Body of pancreas (tissue), 4 donors: Measurements from ENCODE around the gene MBP.
"Not testable (repeated sequence)": the region's sequence is repeated elsewhere in the genome, so short reads cannot be mapped to it uniquely, and the experiment has no call there.

ENCODE experiments used
- POLR2A ChIP-seq, 3 donors: fragments of 450-650 bp; IDR thresholded peaks; one replicate each; pipeline ENCODE4 v1.6.1; 2016; ENCODE audit warnings: antibody characterized with exemption in 3 of 3, mild to moderate bottlenecking in 2 of 3
- TF ChIP-seq, protein P1 (sequence below), 7 experiments: fragments of 450-650 bp in 4 of 7; fragments of 200-600 bp in 3 of 7; sonication (generic) in 3 of 7; IDR thresholded peaks; one replicate each; pipeline ENCODE4 v1.5.1; 2016 to 2019; ENCODE audit warnings: antibody characterized with exemption in 7 of 7

DNA sequence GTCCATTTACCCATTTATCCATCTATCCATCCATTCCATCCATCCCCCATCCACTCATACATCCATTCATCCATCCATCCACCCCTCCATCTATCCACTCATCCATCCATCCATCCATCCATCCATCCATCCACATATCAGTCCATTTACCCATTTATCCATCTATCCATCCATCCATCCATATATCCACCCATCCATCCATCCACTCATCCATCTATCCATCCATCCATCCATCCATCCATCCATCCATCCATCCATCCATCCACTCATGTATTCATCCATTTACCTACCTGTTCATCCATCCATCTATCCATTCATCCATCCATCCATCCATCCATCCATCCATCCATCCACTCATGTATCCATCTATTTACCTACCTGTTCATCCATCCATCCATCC, 113.9 kb downstream of the MBP start:
- TF ChIP-seq, protein P1, sequence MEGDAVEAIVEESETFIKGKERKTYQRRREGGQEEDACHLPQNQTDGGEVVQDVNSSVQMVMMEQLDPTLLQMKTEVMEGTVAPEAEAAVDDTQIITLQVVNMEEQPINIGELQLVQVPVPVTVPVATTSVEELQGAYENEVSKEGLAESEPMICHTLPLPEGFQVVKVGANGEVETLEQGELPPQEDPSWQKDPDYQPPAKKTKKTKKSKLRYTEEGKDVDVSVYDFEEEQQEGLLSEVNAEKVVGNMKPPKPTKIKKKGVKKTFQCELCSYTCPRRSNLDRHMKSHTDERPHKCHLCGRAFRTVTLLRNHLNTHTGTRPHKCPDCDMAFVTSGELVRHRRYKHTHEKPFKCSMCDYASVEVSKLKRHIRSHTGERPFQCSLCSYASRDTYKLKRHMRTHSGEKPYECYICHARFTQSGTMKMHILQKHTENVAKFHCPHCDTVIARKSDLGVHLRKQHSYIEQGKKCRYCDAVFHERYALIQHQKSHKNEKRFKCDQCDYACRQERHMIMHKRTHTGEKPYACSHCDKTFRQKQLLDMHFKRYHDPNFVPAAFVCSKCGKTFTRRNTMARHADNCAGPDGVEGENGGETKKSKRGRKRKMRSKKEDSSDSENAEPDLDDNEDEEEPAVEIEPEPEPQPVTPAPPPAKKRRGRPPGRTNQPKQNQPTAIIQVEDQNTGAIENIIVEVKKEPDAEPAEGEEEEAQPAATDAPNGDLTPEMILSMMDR (IDR thresholded peaks at IDR 0.05), result not testable (repeated sequence)
- TF ChIP-seq POLR2A (IDR thresholded peaks at IDR 0.05), result not testable (repeated sequence)
